IMR-90 (cell line): ENCODE results near the gene ROMO1. TPM values are rescaled to one million over a fixed set of nuclear protein-coding genes. Genes with fewer than 3 reads are reported as not detected.

Source experiments
- ATAC-seq: fragments of 200-7000 bp; cut with Tn5 transposase; 2 replicates; pipeline ENCODE4 v1.9.1; 2020; ENCODE audit warnings: low read depth, mild to moderate bottlenecking, moderate library complexity
- BruUV-seq: library from RNA; stranded (reverse); fragments of 400-500 nt; replicated peaks from 2 replicates; lab custom pipeline; 2021; lab: Mats Ljungman, UMichigan
- CTCF ChIA-PET: fragments of 300-600 bp; formaldehyde crosslinking; extraction: SDS; loops from one replicate; lab custom pipeline; 2021; ENCODE audit warnings: antibody characterized with exemption; lab: Yijun Ruan, JAX
- POLR2A ChIA-PET: fragments of 300-600 bp; sonication (Branson Sonifier 250); formaldehyde crosslinking; loops from one replicate; lab custom pipeline; 2022; ENCODE audit warnings: antibody characterized with exemption; ENCODE audit not compliant: unreplicated experiment; lab: Charles Lee
- DNase-seq: peaks from one replicate; pipeline ENCODE4 v3.0.0; 2013
- H2AFZ ChIP-seq: replicated peaks from 2 replicates; pipeline ENCODE3; 2013; ENCODE audit warnings: low read length, mild to moderate bottlenecking; ENCODE audit not compliant: poor library complexity
- H2AK5ac ChIP-seq: 2 replicates; pipeline ENCODE4 v1.6.1; 2013; ENCODE audit warnings: low read depth, low read length, inconsistent platforms
- H2AK9ac ChIP-seq: replicated peaks from 2 replicates; pipeline ENCODE3; 2013; ENCODE audit warnings: mild to moderate bottlenecking, low read depth, low read length, moderate library complexity; ENCODE audit not compliant: poor library complexity
- H2BK120ac ChIP-seq: 2 replicates; pipeline ENCODE4 v1.6.1; 2013; ENCODE audit warnings: low read depth, low read length, inconsistent platforms
- H2BK15ac ChIP-seq: 3 replicates; pipeline ENCODE4 v1.6.1; 2013; ENCODE audit warnings: low read depth, low read length, inconsistent platforms
- H2BK20ac ChIP-seq: 2 replicates; pipeline ENCODE4 v1.6.1; 2013; ENCODE audit warnings: low read depth, mild to moderate bottlenecking, inconsistent platforms, low read length, moderate library complexity
- H2BK5ac ChIP-seq: 2 replicates; pipeline ENCODE4 v1.6.1; 2013; ENCODE audit warnings: mild to moderate bottlenecking, low read depth, low read length, inconsistent platforms; ENCODE audit not compliant: poor library complexity, severe bottlenecking
- H3K14ac ChIP-seq: replicated peaks from 2 replicates; pipeline ENCODE4 v1.6.1; 2013; ENCODE audit warnings: low read depth, low read length, inconsistent platforms
- H3K18ac ChIP-seq: 2 replicates; pipeline ENCODE4 v1.6.1; 2013; ENCODE audit warnings: low read depth, low read length, control low read depth
- H3K23ac ChIP-seq: 2 replicates; pipeline ENCODE4 v1.6.1; 2013; ENCODE audit warnings: low read depth, low read length, inconsistent platforms
- H3K27ac ChIP-seq: 2 replicates; pipeline ENCODE4 v1.5.1; 2013; ENCODE audit warnings: mild to moderate bottlenecking, control low read depth, low read length; ENCODE audit not compliant: insufficient read depth
- H3K27me3 ChIP-seq: 2 replicates; pipeline ENCODE4 v1.6.1; 2013; ENCODE audit warnings: low read length; ENCODE audit not compliant: control insufficient read depth, insufficient read depth
- H3K36me3 ChIP-seq: 2 replicates; pipeline ENCODE4 v1.6.1; 2013; ENCODE audit warnings: low read length, mixed read lengths; ENCODE audit not compliant: control insufficient read depth, insufficient read depth
- H3K4ac ChIP-seq: 2 replicates; pipeline ENCODE4 v1.6.1; 2013; ENCODE audit warnings: low read depth, low read length, inconsistent platforms
- H3K4me1 ChIP-seq: 2 replicates; pipeline ENCODE4 v1.6.1; 2013; ENCODE audit warnings: low read length, mixed read lengths; ENCODE audit not compliant: control insufficient read depth, insufficient read depth
- H3K4me2 ChIP-seq: 2 replicates; pipeline ENCODE4 v1.6.1; 2013; ENCODE audit warnings: low read depth, mild to moderate bottlenecking, control low read depth, low read length, moderate library complexity
- H3K4me3 ChIP-seq: 2 replicates; pipeline ENCODE4 v1.5.1; 2013; ENCODE audit warnings: low read depth, mild to moderate bottlenecking, control low read depth, low read length, moderate library complexity; ENCODE audit not compliant: insufficient read depth
- H3K56ac ChIP-seq: 2 replicates; pipeline ENCODE4 v1.6.1; 2013; ENCODE audit warnings: low read length, inconsistent platforms; ENCODE audit not compliant: insufficient read depth; ENCODE audit errors: extremely low read depth
- H3K79me1 ChIP-seq, 2 experiments: 2 replicates each; pipeline ENCODE4 v1.6.1; 2013; ENCODE audit warnings: low read length in 2 of 2, inconsistent platforms in 1 of 2, low read depth in 1 of 2
- H3K9ac ChIP-seq: 2 replicates; pipeline ENCODE4 v1.6.1; 2013; ENCODE audit warnings: low read depth, low read length, control low read depth
- H3K9me1 ChIP-seq: 2 replicates; pipeline ENCODE4 v1.6.1; 2013; ENCODE audit warnings: low read length, inconsistent platforms; ENCODE audit not compliant: insufficient read depth
- H3K9me3 ChIP-seq: 2 replicates; pipeline ENCODE4 v1.6.1; 2013; ENCODE audit warnings: low read length; ENCODE audit not compliant: control insufficient read depth, insufficient read depth
- H4K20me1 ChIP-seq: 2 replicates; pipeline ENCODE4 v1.6.1; 2013; ENCODE audit warnings: low read length, inconsistent platforms; ENCODE audit not compliant: insufficient read depth
- H4K5ac ChIP-seq: 2 replicates; pipeline ENCODE4 v1.6.1; 2013; ENCODE audit warnings: mild to moderate bottlenecking, low read depth, low read length, control low read depth
- H4K8ac ChIP-seq, 2 experiments: 2 replicates each; pipeline ENCODE4 v1.6.1; 2013; ENCODE audit warnings: low read depth in 2 of 2, low read length in 2 of 2, control low read depth in 1 of 2, inconsistent platforms in 1 of 2
- H4K91ac ChIP-seq: 2 replicates; pipeline ENCODE4 v1.6.1; 2013; ENCODE audit warnings: low read depth, low read length, inconsistent platforms; ENCODE audit not compliant: insufficient read depth
- BHLHE40 ChIP-seq: fragments of 150-350 bp; IDR thresholded peaks from 2 replicates; pipeline ENCODE4 v1.6.1; 2016; ENCODE audit warnings: mild to moderate bottlenecking, low read depth, low read length
- CEBPB ChIP-seq: IDR thresholded peaks from 2 replicates; pipeline ENCODE4 v1.6.1; 2012; ENCODE audit warnings: low read depth, low read length, improper control_type of control experiment
- CTCF ChIP-seq: conservative IDR thresholded peaks from 2 replicates; pipeline ENCODE4 v1.5.1; 2012; ENCODE audit warnings: mild to moderate bottlenecking, low read depth, low read length, improper control_type of control experiment
- MAFK ChIP-seq: IDR thresholded peaks from 2 replicates; pipeline ENCODE4 v1.6.1; 2012; ENCODE audit warnings: low read depth, low read length, improper control_type of control experiment
- MAZ ChIP-seq: IDR thresholded peaks from 2 replicates; pipeline ENCODE4 v1.6.1; 2012; ENCODE audit warnings: low read depth, mild to moderate bottlenecking, low read length, improper control_type of control experiment, moderate library complexity, borderline replicate concordance
- MXI1 ChIP-seq: IDR thresholded peaks from 2 replicates; pipeline ENCODE4 v1.6.1; 2012; ENCODE audit warnings: low read depth, mild to moderate bottlenecking, low read length, moderate library complexity, borderline replicate concordance
- POLR2A ChIP-seq: IDR thresholded peaks from 2 replicates; pipeline ENCODE4 v1.6.1; 2012; ENCODE audit warnings: mild to moderate bottlenecking, low read depth, low read length
- RAD21 ChIP-seq: IDR thresholded peaks from 2 replicates; pipeline ENCODE4 v1.6.1; 2012; ENCODE audit warnings: low read length, improper control_type of control experiment
- RCOR1 ChIP-seq: IDR thresholded peaks from 2 replicates; pipeline ENCODE4 v1.6.1; 2012; ENCODE audit warnings: mild to moderate bottlenecking, low read length, improper control_type of control experiment; ENCODE audit not compliant: insufficient replicate concordance
- USF2 ChIP-seq: fragments of 150-350 bp; IDR thresholded peaks from 2 replicates; pipeline ENCODE4 v1.6.1; 2017; ENCODE audit warnings: mild to moderate bottlenecking, antibody characterized with exemption, low read length, low read depth
- WGBS, 2 experiments: methylation state at CpG; one replicate each; pipeline versions ENCODE4 v1.1.5 to v1.1.7; 2013; ENCODE audit warnings: missing lambda C conversion rate in 2 of 2; ENCODE audit not compliant: insufficient read length in 1 of 2; ENCODE audit errors: extremely low coverage in 2 of 2; 5-methylcytosine and 5-hydroxymethylcytosine counted together
- dilution Hi-C: fragments of 300-500 bp; cut with HindIII; formaldehyde crosslinking; loops from one replicate; pipeline ENCODE4 v1.14.3; 2018; ENCODE audit warnings: low sequenced_read_pairs; ENCODE audit not compliant: unreplicated experiment
- in situ Hi-C: fragments of 300-500 bp; cut with MboI; formaldehyde crosslinking; loops from 3 replicates; pipeline ENCODE4 v1.14.3; 2019; ENCODE audit warnings: low sequenced_read_pairs, inconsistent platforms, mixed read lengths
- intact Hi-C: fragments of 100-400 bp; cut with micrococcal nuclease; formaldehyde crosslinking; loops from 2 replicates; pipeline ENCODE4 v1.10.0; 2022
- polyA plus RNA-seq, 3 experiments: library from polyadenylated mRNA; depleted of rRNA; stranded (reverse); fragments of >200 nt; gene quantifications; 2 replicates each; pipeline ENCODE4 v1.2.3, GENCODE V29; 2012; ENCODE audit warnings: low replicate concordance in 1 of 3
- total RNA-seq: library from RNA; depleted of rRNA; stranded (reverse); fragments of >200 nt; gene quantifications from 2 replicates; pipeline ENCODE4 v1.2.3, GENCODE V29; 2012
- TF ChIP-seq, protein P1 (sequence below): fragments of 150-350 bp; IDR thresholded peaks from 2 replicates; pipeline ENCODE4 v1.6.1; 2016; ENCODE audit warnings: low read depth, mild to moderate bottlenecking, low read length, moderate library complexity, borderline replicate concordance

The ROMO1 gene
- total and polyA plus RNA-seq, 2 of the 4 experiments (the other 2 are of a cell fraction), result 223 to 555 TPM

DNA sequence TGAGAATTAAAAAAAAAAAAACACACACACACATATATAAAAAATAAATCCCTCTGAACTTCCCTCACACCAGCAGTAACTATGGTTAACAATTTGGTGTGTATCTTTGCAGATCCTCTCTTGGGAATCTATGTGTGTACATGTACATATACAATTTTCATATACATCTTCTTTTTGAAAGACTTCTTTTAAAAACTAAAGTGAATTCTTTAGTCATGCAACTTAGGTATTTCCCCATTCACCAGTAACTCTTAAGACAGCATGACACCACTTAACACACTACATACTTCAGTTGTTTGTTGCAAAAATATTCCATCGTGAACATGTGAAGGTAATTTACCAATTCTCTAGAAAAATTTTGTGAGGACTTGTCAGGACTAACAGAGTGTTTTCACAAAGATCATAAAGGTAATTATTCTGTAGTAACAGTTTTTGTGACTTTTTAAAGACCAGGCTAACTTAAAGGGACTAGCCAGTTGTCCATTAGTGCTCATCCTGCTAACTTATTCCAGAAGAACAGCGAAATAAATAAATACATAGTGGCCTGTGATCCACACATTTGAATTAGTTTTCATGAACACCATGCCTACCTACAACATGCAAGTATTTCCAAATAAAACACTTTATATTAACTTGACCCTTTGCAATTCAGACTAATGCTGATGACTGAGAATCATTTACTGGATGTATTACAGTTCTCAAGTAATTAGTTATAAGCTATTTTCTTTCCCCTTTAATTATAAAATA lies 30.8 kb downstream of the ROMO1 start:
- H2BK20ac ChIP-seq, result no peak overlapping the region
- no peak overlapping the region for H3K4me2 ChIP-seq
- H3K14ac ChIP-seq, result no peak overlapping the region
- H3K27me3 ChIP-seq, result no peaks in the 10 kb centered on the region
- no peak for ATAC-seq
- dilution Hi-C loops (no loop called here), intact Hi-C loops (no loop called here), in situ Hi-C loops (no loop called here)
- H2BK120ac ChIP-seq, result no peak overlapping the region
- H3K4me1 ChIP-seq, result no peaks in the 10 kb centered on the region
- H3K27ac ChIP-seq, result no peak overlapping the region
- H3K23ac ChIP-seq, result no peak overlapping the region
- no peaks in the 10 kb centered on the region; the same call in 1 of the 2 replicates for H3K9me1 ChIP-seq
- no peak overlapping the region for H3K4me3 ChIP-seq
- H3K4ac ChIP-seq, result no peak overlapping the region
- TF ChIP-seq POLR2A (no peak), MAFK (no peak), RAD21 (no peak), MAZ (no peak), BHLHE40 (no peak), USF2 (no peak), CTCF (no peak), CEBPB (no peak), RCOR1 (no peak), MXI1 (no peak)
- TF ChIP-seq, protein P1, sequence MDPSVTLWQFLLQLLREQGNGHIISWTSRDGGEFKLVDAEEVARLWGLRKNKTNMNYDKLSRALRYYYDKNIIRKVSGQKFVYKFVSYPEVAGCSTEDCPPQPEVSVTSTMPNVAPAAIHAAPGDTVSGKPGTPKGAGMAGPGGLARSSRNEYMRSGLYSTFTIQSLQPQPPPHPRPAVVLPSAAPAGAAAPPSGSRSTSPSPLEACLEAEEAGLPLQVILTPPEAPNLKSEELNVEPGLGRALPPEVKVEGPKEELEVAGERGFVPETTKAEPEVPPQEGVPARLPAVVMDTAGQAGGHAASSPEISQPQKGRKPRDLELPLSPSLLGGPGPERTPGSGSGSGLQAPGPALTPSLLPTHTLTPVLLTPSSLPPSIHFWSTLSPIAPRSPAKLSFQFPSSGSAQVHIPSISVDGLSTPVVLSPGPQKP, result no peak
- peaks cover 71% of the 10 kb centered on the region for H3K36me3 ChIP-seq
- H4K8ac ChIP-seq, result no peak overlapping the region
- no peak overlapping the region for H2AK5ac ChIP-seq
- H4K5ac ChIP-seq, result no peak overlapping the region
- no peaks in the 10 kb centered on the region for H3K9me3 ChIP-seq
- H4K20me1 ChIP-seq, result peaks cover 96% of the 10 kb centered on the region
- no peak overlapping the region for H2BK5ac ChIP-seq
- H2AK9ac ChIP-seq, result no peak overlapping the region
- no peak overlapping the region for H3K9ac ChIP-seq
- H2AFZ ChIP-seq, result no peak overlapping the region
- CTCF ChIA-PET, result interaction anchor here (1.1 kb wide), 1 partner anchor 154 kb away, joined by 3 read pairs; no protein-coding TSS in a partner anchor
- no peak for DNase-seq
- no peak overlapping the region for H2BK15ac ChIP-seq
- no CpG with 5 or more reads among the region's 2 CpGs for WGBS, 2 experiments
- no peak overlapping the region for H3K56ac ChIP-seq
- peaks cover 3 to 33% of the 10 kb centered on the region in 2 experiments; a peak in 3 of 4 replicates for H3K79me1 ChIP-seq
- POLR2A ChIA-PET, result interaction anchor here (1.0 kb wide), 1 partner anchor 10 kb away, joined by 3 read pairs; no protein-coding TSS in a partner anchor
- no peak overlapping the region for H4K91ac ChIP-seq
- no peak overlapping the region for H3K18ac ChIP-seq
- no TSS peak for BruUV-seq
